RWPE1 (cell line): ENCODE data around the gene ADRM1.
A peak's percentile ranks its signal among the peaks of the same experiment; 100 is the strongest.

Source experiments
- CTCF ChIA-PET: fragments of 350-600 bp; sonication (Branson Sonifier 250); formaldehyde crosslinking; extraction: SDS; loops from one replicate; lab custom pipeline; 2021; lab: Yijun Ruan, JAX
- POLR2A ChIA-PET: fragments of 400-600 bp; formaldehyde crosslinking; extraction: SDS; loops from one replicate; lab custom pipeline; 2020; ENCODE audit warnings: antibody characterized with exemption; ENCODE audit not compliant: low non-redundant PET; lab: Yijun Ruan, JAX
- DNase-seq: peaks from one replicate; pipeline ENCODE4 v3.0.0; 2012; ENCODE audit warnings: low spot score
- H3K27ac ChIP-seq: fragments of 450-650 bp; 2 replicates; pipeline ENCODE4 v1.5.1; 2017
- TF ChIP-seq, protein P1 (sequence below): fragments of 450-650 bp; conservative IDR thresholded peaks from 2 replicates; pipeline ENCODE4 v1.5.1; 2017; ENCODE audit warnings: low read depth, mild to moderate bottlenecking

ADRM1 gene

DNA sequence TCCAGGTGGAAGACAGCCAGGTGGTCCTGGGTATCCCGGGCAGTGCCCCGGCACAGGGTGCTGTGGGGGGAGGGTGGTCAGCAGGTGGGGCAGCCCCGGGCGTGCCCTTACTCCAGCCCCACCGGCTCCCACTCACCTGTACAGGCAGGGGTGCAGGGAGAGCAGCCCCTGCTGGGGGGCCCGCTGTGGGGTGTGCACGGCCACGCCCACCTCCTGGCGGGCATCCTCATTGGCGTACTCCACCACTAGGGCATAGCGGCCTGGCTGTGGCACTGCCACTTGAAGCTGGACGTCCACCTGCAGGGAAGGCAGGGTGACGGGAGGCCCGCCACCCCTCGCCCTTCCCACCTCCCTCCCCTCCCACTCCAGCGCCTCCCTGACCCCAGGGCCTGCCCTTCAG is 29.6 kb downstream of the ADRM1 start:
- no peak for DNase-seq
- POLR2A ChIA-PET, result no interaction called here
- H3K27ac ChIP-seq, result peak overlapping the region; percentile 50
- TF ChIP-seq, protein P1, sequence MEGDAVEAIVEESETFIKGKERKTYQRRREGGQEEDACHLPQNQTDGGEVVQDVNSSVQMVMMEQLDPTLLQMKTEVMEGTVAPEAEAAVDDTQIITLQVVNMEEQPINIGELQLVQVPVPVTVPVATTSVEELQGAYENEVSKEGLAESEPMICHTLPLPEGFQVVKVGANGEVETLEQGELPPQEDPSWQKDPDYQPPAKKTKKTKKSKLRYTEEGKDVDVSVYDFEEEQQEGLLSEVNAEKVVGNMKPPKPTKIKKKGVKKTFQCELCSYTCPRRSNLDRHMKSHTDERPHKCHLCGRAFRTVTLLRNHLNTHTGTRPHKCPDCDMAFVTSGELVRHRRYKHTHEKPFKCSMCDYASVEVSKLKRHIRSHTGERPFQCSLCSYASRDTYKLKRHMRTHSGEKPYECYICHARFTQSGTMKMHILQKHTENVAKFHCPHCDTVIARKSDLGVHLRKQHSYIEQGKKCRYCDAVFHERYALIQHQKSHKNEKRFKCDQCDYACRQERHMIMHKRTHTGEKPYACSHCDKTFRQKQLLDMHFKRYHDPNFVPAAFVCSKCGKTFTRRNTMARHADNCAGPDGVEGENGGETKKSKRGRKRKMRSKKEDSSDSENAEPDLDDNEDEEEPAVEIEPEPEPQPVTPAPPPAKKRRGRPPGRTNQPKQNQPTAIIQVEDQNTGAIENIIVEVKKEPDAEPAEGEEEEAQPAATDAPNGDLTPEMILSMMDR, result no peak
- CTCF ChIA-PET, result interaction anchor here (0.6 to 1.0 kb wide), 3 partner anchors 22 to 115 kb away, joined by 3 to 4 read pairs (median 3); no protein-coding TSS in a partner anchor

DNA sequence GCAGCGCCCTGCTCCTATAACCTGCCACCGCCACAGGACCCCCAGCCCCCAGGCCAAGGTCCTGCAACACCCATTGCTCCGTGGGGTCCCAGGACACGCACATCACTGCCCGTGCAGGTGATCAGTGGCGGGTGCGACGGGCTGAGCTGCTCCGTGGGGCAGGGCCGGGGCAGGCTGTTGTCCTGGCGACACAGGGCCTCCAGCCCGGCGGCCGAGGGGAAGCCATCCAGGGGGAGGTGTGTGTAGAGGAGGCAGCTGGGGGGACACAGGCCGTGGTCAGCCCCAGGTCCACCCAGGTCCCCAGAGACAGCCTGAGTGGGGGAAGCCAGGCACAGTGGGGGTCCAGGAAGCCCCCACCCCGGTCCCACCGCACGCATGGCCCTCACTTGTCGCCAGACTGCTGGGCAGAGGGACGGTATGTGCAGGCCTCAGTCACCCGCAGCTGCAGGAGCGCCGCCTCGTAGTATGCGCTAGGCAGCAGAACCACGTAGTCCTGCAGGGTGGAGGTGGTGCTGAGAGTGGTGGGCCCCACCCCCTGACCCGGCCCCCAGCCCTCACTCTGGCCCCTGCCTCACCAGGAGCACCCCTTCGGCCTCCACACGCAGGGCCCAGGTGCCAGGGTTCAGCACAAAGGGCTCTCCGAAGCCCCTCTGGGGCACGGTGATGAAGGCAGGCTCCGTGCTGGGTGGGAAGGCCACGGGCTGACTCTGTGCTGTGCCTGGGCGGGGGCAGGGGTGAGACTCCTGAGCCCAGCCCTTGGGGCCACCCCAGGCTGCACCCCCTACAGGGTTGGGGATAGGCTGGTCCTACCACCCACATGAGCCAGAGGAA is 30.4 kb downstream of the ADRM1 start:
- H3K27ac ChIP-seq, result peak overlapping the region; percentile 50
- no peak for DNase-seq
- CTCF ChIA-PET, result interaction anchor here (1.0 kb wide), 2 partner anchors 22 to 32 kb away, joined by 3 to 4 read pairs; no protein-coding TSS in a partner anchor
- TF ChIP-seq, protein P1, result no peak
- POLR2A ChIA-PET, result no interaction called here

DNA sequence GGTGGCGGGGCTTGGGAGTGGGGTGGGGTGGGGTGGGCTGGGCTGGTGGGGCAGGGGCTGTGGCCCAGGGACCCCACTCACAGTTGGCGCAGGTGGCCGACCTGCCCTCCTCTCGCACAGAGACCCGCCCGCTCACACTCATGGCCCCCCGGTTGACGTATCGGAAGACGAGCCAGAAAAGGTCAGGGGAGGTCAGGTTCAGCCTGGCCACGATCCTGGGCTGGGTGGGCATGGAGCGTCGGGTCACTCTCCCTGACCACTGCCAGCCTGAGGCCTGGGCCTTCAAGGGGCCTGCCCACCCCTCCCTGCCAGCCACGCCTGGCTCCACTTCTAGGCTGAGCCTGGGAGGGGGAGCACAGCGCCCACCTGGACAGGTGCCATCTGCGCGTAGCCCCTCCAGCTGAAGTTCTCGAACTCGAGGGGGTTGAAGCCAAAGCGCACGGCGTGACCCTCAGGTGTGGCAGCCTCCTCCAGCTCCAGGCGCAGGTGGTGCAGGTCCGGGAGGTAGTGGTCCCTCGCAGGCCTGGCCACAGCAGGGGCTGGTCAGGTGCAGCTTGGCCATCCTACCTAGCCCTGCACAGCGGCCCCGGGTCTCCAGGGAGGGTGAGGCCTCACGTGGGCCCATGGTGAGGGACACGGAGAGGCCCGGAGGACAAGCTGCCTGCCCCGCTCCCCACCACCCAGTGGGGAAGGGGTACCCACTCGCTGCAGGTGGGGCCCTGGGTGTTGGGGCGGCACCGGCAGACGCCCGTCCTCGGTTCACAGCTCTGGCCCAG is 31.2 kb downstream of the ADRM1 start:
- TF ChIP-seq, protein P1, result no peak
- ChIA-PET CTCF (no interaction called here), POLR2A (no interaction called here)
- no peak for DNase-seq
- peak overlapping the region; percentile 50 for H3K27ac ChIP-seq

DNA sequence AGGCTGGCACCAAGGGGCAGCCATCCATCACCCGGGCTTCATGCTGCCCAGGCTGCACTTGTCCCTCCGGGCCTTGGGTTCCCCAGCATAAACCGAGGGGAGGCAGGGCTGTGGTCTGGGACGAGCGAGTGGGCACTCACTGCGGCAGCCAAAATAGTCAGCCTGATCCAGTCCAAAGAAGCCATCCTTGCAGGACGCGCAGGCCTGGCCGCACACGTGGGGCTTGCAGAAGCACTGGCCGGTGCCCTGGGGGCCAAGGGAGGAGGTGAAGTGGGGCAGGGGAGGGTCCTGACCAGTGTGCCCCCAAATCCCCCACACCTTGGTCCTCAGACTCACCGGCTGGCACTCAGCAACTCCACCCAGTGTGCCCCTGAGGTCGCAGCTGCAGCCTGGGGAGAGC is 32.1 kb downstream of the ADRM1 start:
- DNase-seq, result no peak
- CTCF ChIA-PET, result no interaction called here
- POLR2A ChIA-PET, result no interaction called here
- TF ChIP-seq, protein P1, result no peak
- H3K27ac ChIP-seq, result peak overlapping the region; percentile 50

DNA sequence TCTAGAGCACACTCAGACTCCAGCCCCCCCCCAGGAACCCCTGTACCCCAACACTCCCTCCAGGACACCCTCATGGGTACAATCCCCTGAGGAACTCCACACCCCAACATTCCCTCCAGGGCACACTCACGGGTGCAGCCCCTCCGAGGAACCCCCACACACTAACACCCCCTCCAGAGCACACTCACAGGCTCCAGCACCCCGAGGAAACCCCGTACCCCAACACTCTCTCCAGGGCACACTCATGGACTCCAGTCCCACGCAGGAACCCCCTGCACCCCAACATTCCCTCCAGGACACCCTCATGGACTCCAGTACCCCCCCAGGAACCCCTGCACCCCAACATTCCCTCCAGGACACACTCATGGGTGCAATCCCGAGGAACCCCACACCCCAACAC is 32.7 kb downstream of the ADRM1 start:
- TF ChIP-seq, protein P1, result no peak
- DNase-seq, result no peak
- peak overlapping the region; percentile 50 for H3K27ac ChIP-seq
- ChIA-PET CTCF (interaction anchor here (0.5 kb wide), 1 partner anchor 628 kb away, joined by 3 read pairs; no protein-coding TSS in a partner anchor), POLR2A (no interaction called here)

DNA sequence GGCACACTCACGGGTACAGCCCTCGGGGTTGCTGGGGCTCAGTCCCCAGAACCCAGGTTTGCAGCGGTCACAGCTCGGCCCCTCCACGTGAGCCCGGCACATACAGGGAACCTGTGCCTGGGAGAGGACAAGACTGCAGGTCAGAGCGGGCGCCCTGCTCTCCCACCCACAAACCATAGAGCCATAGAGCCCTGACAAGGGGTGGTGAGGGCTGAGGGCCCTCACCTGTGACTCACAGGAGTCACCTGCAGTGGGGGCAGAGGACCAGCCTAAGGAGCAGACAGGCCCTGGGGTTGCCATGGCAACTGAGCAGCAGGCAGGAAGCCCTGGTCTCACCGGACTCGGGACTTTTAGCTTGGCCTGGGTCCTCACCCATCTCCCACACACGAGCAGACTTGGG is 33.5 kb downstream of the ADRM1 start:
- ChIA-PET POLR2A (no interaction called here), CTCF (interaction anchor here (0.5 kb wide), 1 partner anchor 628 kb away, joined by 3 read pairs; no protein-coding TSS in a partner anchor)
- TF ChIP-seq, protein P1, result no peak
- no peak for DNase-seq
- peak overlapping the region; percentile 50 for H3K27ac ChIP-seq
